HL-60 (cell line): Measurements from ENCODE around the gene IFITM10.
A peak's percentile ranks its signal among the peaks of the same experiment; 100 is the strongest.

Source experiments
- DNase-seq, 2 experiments: peaks; one replicate each; pipeline ENCODE4 v3.0.0-alpha.2; 2010 to 2020; ENCODE audit warnings: low read depth in 1 of 2, low spot score in 1 of 2
- H3K27ac ChIP-seq: fragments of 250-450 bp; sonication (Bioruptor Pico); replicated peaks from 2 replicates; pipeline ENCODE4 v1.5.1; 2020; ENCODE audit warnings: mild to moderate bottlenecking, moderate library complexity
- H3K27me3 ChIP-seq: fragments of 250-450 bp; sonication (Bioruptor Pico); 2 replicates; pipeline ENCODE4 v1.5.1; 2021; ENCODE audit warnings: mild to moderate bottlenecking, moderate library complexity; ENCODE audit not compliant: insufficient read depth, poor library complexity, severe bottlenecking
- H3K4me3 ChIP-seq: replicated peaks from 2 replicates; pipeline ENCODE4 v1.5.1; 2011; ENCODE audit warnings: mild to moderate bottlenecking, control low read depth, low read length; ENCODE audit not compliant: insufficient read depth
- GABPA ChIP-seq: IDR thresholded peaks from 2 replicates; pipeline ENCODE4 v1.6.1; 2012; ENCODE audit warnings: low read depth
- POLR2AphosphoS5 ChIP-seq: IDR thresholded peaks from 2 replicates; pipeline ENCODE4 v1.6.1; 2012; ENCODE audit warnings: low read depth
- SPI1 ChIP-seq: IDR thresholded peaks from 2 replicates; pipeline ENCODE4 v1.6.1; 2012; ENCODE audit warnings: low read depth, mild to moderate bottlenecking, borderline replicate concordance
- TF ChIP-seq, protein P1 (sequence below): IDR thresholded peaks from one replicate; pipeline ENCODE4 v1.5.1; 2011; ENCODE audit warnings: low read length, control low read depth, inconsistent platforms; ENCODE audit not compliant: insufficient read depth
- TF ChIP-seq, protein P2 (sequence below): IDR thresholded peaks from 2 replicates; pipeline ENCODE4 v1.6.1; 2012; ENCODE audit warnings: low read depth; ENCODE audit not compliant: insufficient replicate concordance

The IFITM10 gene

GRCh38 chr11:1782031-1782590 is 31.7 kb upstream of the IFITM10 start:
- no peak overlapping the region for H3K4me3 ChIP-seq
- TF ChIP-seq POLR2AphosphoS5 (no peak), SPI1 (peak; percentile 72), GABPA (no peak)
- TF ChIP-seq, protein P1, sequence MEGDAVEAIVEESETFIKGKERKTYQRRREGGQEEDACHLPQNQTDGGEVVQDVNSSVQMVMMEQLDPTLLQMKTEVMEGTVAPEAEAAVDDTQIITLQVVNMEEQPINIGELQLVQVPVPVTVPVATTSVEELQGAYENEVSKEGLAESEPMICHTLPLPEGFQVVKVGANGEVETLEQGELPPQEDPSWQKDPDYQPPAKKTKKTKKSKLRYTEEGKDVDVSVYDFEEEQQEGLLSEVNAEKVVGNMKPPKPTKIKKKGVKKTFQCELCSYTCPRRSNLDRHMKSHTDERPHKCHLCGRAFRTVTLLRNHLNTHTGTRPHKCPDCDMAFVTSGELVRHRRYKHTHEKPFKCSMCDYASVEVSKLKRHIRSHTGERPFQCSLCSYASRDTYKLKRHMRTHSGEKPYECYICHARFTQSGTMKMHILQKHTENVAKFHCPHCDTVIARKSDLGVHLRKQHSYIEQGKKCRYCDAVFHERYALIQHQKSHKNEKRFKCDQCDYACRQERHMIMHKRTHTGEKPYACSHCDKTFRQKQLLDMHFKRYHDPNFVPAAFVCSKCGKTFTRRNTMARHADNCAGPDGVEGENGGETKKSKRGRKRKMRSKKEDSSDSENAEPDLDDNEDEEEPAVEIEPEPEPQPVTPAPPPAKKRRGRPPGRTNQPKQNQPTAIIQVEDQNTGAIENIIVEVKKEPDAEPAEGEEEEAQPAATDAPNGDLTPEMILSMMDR = no peak
- TF ChIP-seq, protein P2, sequence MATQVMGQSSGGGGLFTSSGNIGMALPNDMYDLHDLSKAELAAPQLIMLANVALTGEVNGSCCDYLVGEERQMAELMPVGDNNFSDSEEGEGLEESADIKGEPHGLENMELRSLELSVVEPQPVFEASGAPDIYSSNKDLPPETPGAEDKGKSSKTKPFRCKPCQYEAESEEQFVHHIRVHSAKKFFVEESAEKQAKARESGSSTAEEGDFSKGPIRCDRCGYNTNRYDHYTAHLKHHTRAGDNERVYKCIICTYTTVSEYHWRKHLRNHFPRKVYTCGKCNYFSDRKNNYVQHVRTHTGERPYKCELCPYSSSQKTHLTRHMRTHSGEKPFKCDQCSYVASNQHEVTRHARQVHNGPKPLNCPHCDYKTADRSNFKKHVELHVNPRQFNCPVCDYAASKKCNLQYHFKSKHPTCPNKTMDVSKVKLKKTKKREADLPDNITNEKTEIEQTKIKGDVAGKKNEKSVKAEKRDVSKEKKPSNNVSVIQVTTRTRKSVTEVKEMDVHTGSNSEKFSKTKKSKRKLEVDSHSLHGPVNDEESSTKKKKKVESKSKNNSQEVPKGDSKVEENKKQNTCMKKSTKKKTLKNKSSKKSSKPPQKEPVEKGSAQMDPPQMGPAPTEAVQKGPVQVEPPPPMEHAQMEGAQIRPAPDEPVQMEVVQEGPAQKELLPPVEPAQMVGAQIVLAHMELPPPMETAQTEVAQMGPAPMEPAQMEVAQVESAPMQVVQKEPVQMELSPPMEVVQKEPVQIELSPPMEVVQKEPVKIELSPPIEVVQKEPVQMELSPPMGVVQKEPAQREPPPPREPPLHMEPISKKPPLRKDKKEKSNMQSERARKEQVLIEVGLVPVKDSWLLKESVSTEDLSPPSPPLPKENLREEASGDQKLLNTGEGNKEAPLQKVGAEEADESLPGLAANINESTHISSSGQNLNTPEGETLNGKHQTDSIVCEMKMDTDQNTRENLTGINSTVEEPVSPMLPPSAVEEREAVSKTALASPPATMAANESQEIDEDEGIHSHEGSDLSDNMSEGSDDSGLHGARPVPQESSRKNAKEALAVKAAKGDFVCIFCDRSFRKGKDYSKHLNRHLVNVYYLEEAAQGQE = no peak
- H3K27me3 ChIP-seq = no peaks in the 10 kb centered on the region
- DNase-seq = peak in 1 of 2 experiments; percentile 88
- peak overlapping the region; percentile 93 for H3K27ac ChIP-seq

- TF ChIP-seq, protein P1 = no peak
- TF ChIP-seq GABPA = no peak
- TF ChIP-seq, protein P2 = no peak
- no peak for TF ChIP-seq SPI1
- no peak for TF ChIP-seq POLR2AphosphoS5
- Histone ChIP-seq H3K4me3 (no peak overlapping the region), H3K27me3 (no peaks in the 10 kb centered on the region), H3K27ac (peak overlapping the region; percentile 93)
- no peak for DNase-seq
Observed at GRCh38 chr11:1781593-1781975, 31.2 kb upstream of the IFITM10 start.

- no peaks in the 10 kb centered on the region for H3K27me3 ChIP-seq
- H3K27ac ChIP-seq = peak overlapping the region; percentile 93
- peak; percentile 73; the same call in 1 of the 2 replicates for TF ChIP-seq SPI1
- peak; percentile 71 for TF ChIP-seq POLR2AphosphoS5
- TF ChIP-seq GABPA = no peak
- TF ChIP-seq, protein P2 = no peak
- TF ChIP-seq, protein P1 = no peak
- H3K4me3 ChIP-seq = no peak overlapping the region
- peak; percentile 88 to 91 for DNase-seq
Observed at GRCh38 chr11:1780700-1781592, 30.6 kb upstream of the IFITM10 start.
